Tibial artery (tissue), 4 donors: ENCODE results near the gene MUC5B.
"Not testable (repeated sequence)": the region's sequence is repeated elsewhere in the genome, so short reads cannot be mapped to it uniquely, and the experiment has no call there.

ENCODE experiments used
- DNase-seq, 2 donors: peaks; one replicate each; pipeline ENCODE4 v3.0.0-alpha.2; 2019
- H3K27ac ChIP-seq, 2 donors: fragments of 200-600 bp; sonication (generic) in 1 of 2; 1 replicate in 1 of 2; 2 replicates in 1 of 2; pipeline ENCODE4 v1.5.1; 2018 to 2019; ENCODE audit warnings: mild to moderate bottlenecking in 1 of 2
- H3K27me3 ChIP-seq, 2 donors: fragments of 200-600 bp; sonication (generic) in 1 of 2; one replicate each; pipeline versions ENCODE4 v1.5.1 to v1.6.0; 2016 to 2019
- H3K36me3 ChIP-seq, 3 donors: fragments of 200-600 bp; sonication (generic) in 2 of 3; one replicate each; pipeline ENCODE4 v1.5.1; 2016 to 2019; ENCODE audit warnings: mild to moderate bottlenecking in 2 of 3
- H3K4me1 ChIP-seq, 4 donors: fragments of 200-600 bp; sonication (generic) in 2 of 4; 1 replicate in 3 of 4; 2 replicates in 1 of 4; pipeline ENCODE4 v1.5.1; 2016 to 2019
- H3K4me3 ChIP-seq, 2 donors: fragments of 200-600 bp; sonication (generic) in 1 of 2; 1 replicate in 1 of 2; 2 replicates in 1 of 2; pipeline ENCODE4 v1.5.1; 2018 to 2019; ENCODE audit warnings: mild to moderate bottlenecking in 2 of 2
- H3K9me3 ChIP-seq, 3 donors: fragments of 200-600 bp; sonication (generic) in 1 of 3; one replicate each; pipeline ENCODE4 v1.5.1; 2016 to 2019
- intact Hi-C: fragments of 100-400 bp; cut with DNase I; formaldehyde crosslinking; loops from one replicate; pipeline ENCODE4 v1.15.0; 2023; ENCODE audit warnings: low total_unique reads
- TF ChIP-seq, protein P1 (sequence below), 2 experiments: fragments of 200-600 bp in 1 of 2; fragments of 450-650 bp in 1 of 2; IDR thresholded peaks; one replicate each; pipeline ENCODE4 v1.5.1; 2017 to 2019; ENCODE audit warnings: antibody characterized with exemption in 2 of 2, mild to moderate bottlenecking in 1 of 2, moderate library complexity in 1 of 2

Gene MUC5B

DNA sequence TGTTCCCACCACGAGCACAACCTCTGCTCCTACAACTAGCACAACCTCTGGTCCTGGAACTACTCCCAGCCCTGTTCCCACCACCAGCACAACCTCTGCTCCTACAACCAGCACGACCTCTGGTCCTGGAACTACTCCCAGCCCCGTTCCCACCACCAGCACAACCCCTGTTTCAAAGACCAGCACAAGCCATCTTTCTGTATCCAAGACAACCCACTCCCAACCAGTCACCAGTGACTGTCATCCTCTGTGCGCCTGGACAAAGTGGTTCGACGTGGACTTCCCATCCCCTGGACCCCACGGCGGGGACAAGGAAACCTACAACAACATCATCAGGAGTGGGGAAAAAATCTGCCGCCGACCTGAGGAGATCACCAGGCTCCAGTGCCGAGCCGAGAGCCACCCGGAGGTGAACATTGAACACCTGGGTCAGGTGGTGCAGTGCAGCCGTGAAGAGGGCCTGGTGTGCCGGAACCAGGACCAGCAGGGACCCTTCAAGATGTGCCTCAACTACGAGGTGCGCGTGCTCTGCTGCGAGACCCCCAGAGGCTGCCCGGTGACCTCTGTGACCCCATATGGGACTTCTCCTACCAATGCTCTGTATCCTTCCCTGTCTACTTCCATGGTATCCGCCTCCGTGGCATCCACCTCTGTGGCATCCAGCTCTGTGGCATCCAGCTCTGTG is 30.9 kb upstream of the MUC5B start:
- H3K9me3 ChIP-seq, H3K27ac ChIP-seq, H3K4me1 ChIP-seq, H3K4me3 ChIP-seq, H3K36me3 ChIP-seq, intact Hi-C loops: not testable (repeated sequence)
- peak; percentile 15 to 33 for DNase-seq
- peaks cover 0 to 45% of the 10 kb centered on the region in 2 donors for H3K27me3 ChIP-seq

DNA sequence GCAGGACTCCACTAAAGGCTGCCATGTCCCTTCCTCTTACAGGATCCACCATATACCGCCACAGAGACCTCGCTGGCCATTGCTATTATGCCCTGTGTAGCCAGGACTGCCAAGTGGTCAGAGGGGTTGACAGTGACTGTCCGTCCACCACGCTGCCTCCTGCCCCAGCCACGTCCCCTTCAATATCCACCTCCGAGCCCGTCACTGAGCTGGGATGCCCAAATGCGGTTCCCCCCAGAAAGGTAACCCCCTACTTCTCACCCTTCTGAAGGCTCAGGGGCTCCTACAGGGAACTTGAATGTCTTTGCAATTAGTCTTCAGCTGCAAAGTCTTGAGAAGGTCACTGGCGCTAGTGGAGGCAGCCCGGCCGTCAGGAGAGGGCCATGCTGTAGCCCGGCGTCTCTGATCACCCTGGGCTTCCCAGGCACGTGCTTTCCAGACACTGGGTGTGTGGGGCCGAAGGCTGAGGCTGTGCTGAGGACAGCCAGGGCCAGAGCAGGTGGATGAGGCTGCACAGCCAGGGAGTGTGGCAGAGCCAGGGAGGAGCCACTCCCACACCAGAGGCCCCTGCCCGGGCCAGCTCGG is 30.0 kb upstream of the MUC5B start:
- Histone ChIP-seq H3K27ac (no peak overlapping the region), H3K27me3 (peaks cover 0 to 54% of the 10 kb centered on the region in 2 donors), H3K36me3 (no peaks in the 10 kb centered on the region), H3K4me3 (no peak overlapping the region), H3K4me1 (no peaks in the 10 kb centered on the region), H3K9me3 (no peaks in the 10 kb centered on the region)
- peak in 1 of 2 donors; percentile 51 for DNase-seq
- intact Hi-C loops: no loop called here
- TF ChIP-seq, protein P1, sequence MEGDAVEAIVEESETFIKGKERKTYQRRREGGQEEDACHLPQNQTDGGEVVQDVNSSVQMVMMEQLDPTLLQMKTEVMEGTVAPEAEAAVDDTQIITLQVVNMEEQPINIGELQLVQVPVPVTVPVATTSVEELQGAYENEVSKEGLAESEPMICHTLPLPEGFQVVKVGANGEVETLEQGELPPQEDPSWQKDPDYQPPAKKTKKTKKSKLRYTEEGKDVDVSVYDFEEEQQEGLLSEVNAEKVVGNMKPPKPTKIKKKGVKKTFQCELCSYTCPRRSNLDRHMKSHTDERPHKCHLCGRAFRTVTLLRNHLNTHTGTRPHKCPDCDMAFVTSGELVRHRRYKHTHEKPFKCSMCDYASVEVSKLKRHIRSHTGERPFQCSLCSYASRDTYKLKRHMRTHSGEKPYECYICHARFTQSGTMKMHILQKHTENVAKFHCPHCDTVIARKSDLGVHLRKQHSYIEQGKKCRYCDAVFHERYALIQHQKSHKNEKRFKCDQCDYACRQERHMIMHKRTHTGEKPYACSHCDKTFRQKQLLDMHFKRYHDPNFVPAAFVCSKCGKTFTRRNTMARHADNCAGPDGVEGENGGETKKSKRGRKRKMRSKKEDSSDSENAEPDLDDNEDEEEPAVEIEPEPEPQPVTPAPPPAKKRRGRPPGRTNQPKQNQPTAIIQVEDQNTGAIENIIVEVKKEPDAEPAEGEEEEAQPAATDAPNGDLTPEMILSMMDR (IDR thresholded peaks at IDR 0.05): no peak

DNA sequence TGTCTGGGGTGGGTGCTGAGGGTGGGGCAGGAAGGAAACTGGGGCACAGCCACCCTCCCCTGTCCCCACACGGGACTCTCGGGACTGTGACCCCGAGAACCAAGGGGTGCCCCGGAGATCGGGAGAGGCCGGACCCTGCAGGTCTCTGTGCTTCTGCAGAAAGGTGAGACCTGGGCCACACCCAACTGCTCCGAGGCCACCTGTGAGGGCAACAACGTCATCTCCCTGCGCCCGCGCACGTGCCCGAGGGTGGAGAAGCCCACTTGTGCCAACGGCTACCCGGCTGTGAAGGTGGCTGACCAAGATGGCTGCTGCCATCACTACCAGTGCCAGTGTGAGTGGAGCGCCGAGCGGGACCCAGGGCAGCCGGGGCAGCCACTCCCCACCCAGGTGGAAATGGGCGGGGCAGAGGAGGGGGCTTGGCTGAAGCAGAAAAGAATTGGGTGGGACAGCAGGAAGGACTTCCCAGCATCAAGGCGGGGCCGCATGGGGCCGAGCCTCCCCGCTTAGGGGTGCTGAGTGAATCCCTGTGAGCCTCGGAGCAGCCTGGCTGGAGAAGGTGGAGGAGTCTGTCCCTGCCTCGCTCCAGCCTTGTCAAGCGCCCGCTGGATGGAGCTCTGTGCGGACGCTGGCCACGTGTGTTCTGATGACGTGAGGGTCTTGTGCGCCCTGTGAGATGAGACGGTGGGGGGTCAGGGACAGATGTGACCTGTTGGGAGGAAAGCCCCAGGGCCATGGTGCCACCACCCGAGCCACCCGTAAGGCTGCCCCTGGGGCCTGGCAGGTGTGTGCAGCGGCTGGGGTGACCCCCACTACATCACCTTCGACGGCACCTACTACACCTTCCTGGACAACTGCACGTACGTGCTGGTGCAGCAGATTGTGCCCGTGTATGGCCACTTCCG is 29.3 kb upstream of the MUC5B start:
- Histone ChIP-seq H3K36me3 (no peaks in the 10 kb centered on the region), H3K4me3 (no peak overlapping the region), H3K9me3 (no peaks in the 10 kb centered on the region), H3K27ac (no peak overlapping the region), H3K27me3 (peaks cover 0 to 62% of the 10 kb centered on the region in 2 donors), H3K4me1 (no peaks in the 10 kb centered on the region)
- peak; percentile 12 to 65 for DNase-seq
- intact Hi-C loops: no loop called here
- TF ChIP-seq, protein P1 (IDR thresholded peaks at IDR 0.05): no peak

DNA sequence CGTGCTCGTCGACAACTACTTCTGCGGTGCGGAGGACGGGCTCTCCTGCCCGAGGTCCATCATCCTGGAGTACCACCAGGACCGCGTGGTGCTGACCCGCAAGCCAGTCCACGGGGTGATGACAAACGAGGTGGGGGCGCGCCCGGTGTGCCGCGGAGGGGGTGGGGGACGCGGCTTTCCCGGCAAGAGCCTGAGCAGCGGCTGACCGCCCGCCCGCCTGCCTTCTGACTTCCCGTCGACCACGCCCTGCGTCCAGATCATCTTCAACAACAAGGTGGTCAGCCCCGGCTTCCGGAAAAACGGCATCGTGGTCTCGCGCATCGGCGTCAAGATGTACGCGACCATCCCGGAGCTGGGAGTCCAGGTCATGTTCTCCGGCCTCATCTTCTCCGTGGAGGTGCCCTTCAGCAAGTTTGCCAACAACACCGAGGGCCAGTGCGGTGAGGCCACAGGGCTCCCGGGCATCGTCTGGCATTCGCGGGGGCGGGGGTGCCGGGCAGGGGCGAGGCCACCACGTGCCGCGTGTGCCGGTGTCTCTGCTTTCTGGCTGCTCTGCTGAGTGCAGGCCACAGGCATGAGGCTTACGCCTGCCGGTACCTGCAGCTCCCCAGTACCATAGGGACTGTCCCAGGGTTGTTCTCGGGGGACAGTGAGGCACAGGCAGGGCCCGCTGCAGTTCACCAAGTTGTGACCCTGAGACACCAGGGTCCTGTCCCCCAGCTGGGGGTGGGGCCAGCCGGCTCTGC is 28.5 kb upstream of the MUC5B start:
- peaks cover 0 to 2% (median 0%) of the 10 kb centered on the region in 4 donors for H3K4me1 ChIP-seq
- peaks cover 0 to 66% of the 10 kb centered on the region in 2 donors for H3K27me3 ChIP-seq
- intact Hi-C loops: no loop called here
- peak; percentile 16 to 65 for DNase-seq
- TF ChIP-seq, protein P1 (IDR thresholded peaks at IDR 0.05): no peak
- H3K9me3 ChIP-seq: no peaks in the 10 kb centered on the region
- H3K36me3 ChIP-seq: no peaks in the 10 kb centered on the region
- no peak overlapping the region for H3K4me3 ChIP-seq
- H3K27ac ChIP-seq: no peak overlapping the region

DNA sequence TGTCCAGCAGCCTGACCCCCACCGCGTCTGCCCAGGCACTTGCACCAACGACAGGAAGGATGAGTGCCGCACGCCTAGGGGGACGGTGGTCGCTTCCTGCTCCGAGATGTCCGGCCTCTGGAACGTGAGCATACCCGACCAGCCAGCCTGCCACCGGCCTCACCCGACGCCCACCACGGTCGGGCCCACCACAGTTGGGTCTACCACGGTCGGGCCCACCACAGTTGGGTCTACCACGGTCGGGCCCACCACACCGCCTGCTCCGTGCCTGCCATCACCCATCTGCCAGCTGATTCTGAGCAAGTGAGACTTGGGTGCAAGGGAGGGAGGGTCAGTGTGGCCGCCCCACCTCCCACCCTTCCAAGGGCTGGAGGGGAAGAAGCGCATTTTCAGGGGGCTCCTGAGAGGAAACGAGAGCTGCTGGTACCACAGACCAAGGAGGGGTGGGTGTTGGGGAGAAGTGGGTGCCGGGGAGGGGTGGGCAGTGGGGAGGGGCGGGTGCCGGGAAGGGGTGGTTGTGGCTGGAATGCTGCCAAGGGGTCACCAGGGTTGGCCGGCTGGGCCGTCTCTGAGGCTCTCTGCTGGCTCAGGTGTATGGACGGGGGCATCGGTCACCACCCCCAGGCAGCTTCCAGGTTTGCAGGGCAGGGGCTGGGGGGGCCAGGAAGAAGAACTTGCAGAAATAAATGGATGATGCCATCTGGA is 27.7 kb upstream of the MUC5B start:
- H3K36me3 ChIP-seq: no peaks in the 10 kb centered on the region
- peaks cover 0 to 73% of the 10 kb centered on the region in 2 donors for H3K27me3 ChIP-seq
- H3K4me3 ChIP-seq: no peak overlapping the region
- no peaks in the 10 kb centered on the region for H3K9me3 ChIP-seq
- H3K4me1 ChIP-seq: peaks cover 0 to 8% (median 0%) of the 10 kb centered on the region in 4 donors
- TF ChIP-seq, protein P1 (IDR thresholded peaks at IDR 0.05): no peak
- intact Hi-C loops: no loop called here
- no peak for DNase-seq
- no peak overlapping the region for H3K27ac ChIP-seq
